Activated naive CD8-positive, alpha-beta T cell (primary cell): ENCODE results near the gene KCNJ5.

ENCODE experiments used
- H3K27ac Mint-ChIP-seq: one replicate; pipeline ENCODE4 v1.8.0; 2021; ENCODE audit warnings: mixed read lengths
- H3K27me3 Mint-ChIP-seq: one replicate; pipeline ENCODE4 v1.8.0; 2021; ENCODE audit warnings: mixed read lengths
- H3K36me3 Mint-ChIP-seq: one replicate; pipeline ENCODE4 v1.8.0; 2021; ENCODE audit warnings: mixed read lengths
- H3K4me1 Mint-ChIP-seq: one replicate; pipeline ENCODE4 v1.8.0; 2021; ENCODE audit warnings: low read depth, mixed read lengths
- H3K4me3 Mint-ChIP-seq: one replicate; pipeline ENCODE4 v1.8.0; 2021; ENCODE audit warnings: mild to moderate bottlenecking, mixed read lengths
- H3K9me3 Mint-ChIP-seq: one replicate; pipeline ENCODE4 v1.8.0; 2021; ENCODE audit warnings: low read depth, mixed read lengths

The KCNJ5 gene

GRCh38 chr11:128890543-128891368, at the start of gene KCNJ5:
Gene KCNJ5 (plus strand): TSS chr11:128891356. CDS start chr11:128911274, 19,918 bp downstream.
- Mint-ChIP-seq H3K36me3 (no peaks in the 10 kb centered on the region), H3K27ac (no peak within 1 kb of the TSS), H3K9me3 (no peaks in the 10 kb centered on the region), H3K4me3 (peak within 1 kb of the TSS; percentile 85), H3K27me3 (peaks cover 30% of the 10 kb centered on the region), H3K4me1 (peaks cover 10% of the 10 kb centered on the region)

GRCh38 chr11:128841461-128842072, 49.6 kb upstream of the KCNJ5 start:
- Mint-ChIP-seq H3K9me3 (no peaks in the 10 kb centered on the region), H3K27me3 (no peaks in the 10 kb centered on the region), H3K4me1 (peaks cover 69% of the 10 kb centered on the region), H3K27ac (no peak overlapping the region), H3K36me3 (peaks cover 4% of the 10 kb centered on the region), H3K4me3 (no peak overlapping the region)

GRCh38 chr11:128843198-128843785, 47.9 kb upstream of the KCNJ5 start:
- no peak overlapping the region for H3K4me3 Mint-ChIP-seq
- H3K27ac Mint-ChIP-seq, result no peak overlapping the region
- peaks cover 4% of the 10 kb centered on the region for H3K36me3 Mint-ChIP-seq
- H3K4me1 Mint-ChIP-seq, result peaks cover 56% of the 10 kb centered on the region
- H3K9me3 Mint-ChIP-seq, result no peaks in the 10 kb centered on the region
- no peaks in the 10 kb centered on the region for H3K27me3 Mint-ChIP-seq

- Mint-ChIP-seq H3K9me3 (no peaks in the 10 kb centered on the region), H3K4me3 (no peak overlapping the region), H3K4me1 (peaks cover 40% of the 10 kb centered on the region), H3K36me3 (peaks cover 4% of the 10 kb centered on the region), H3K27ac (peak overlapping the region; percentile 24), H3K27me3 (no peaks in the 10 kb centered on the region)
These were observed 45.8 kb upstream of the KCNJ5 start for GRCh38 chr11:128845334-128845780.

GRCh38 chr11:128846985-128847384, 44.2 kb upstream of the KCNJ5 start:
- H3K4me1 Mint-ChIP-seq, result peaks cover 27% of the 10 kb centered on the region
- H3K36me3 Mint-ChIP-seq, result peaks cover 4% of the 10 kb centered on the region
- H3K27ac Mint-ChIP-seq, result no peak overlapping the region
- H3K4me3 Mint-ChIP-seq, result no peak overlapping the region
- H3K9me3 Mint-ChIP-seq, result no peaks in the 10 kb centered on the region
- H3K27me3 Mint-ChIP-seq, result no peaks in the 10 kb centered on the region

DNA sequence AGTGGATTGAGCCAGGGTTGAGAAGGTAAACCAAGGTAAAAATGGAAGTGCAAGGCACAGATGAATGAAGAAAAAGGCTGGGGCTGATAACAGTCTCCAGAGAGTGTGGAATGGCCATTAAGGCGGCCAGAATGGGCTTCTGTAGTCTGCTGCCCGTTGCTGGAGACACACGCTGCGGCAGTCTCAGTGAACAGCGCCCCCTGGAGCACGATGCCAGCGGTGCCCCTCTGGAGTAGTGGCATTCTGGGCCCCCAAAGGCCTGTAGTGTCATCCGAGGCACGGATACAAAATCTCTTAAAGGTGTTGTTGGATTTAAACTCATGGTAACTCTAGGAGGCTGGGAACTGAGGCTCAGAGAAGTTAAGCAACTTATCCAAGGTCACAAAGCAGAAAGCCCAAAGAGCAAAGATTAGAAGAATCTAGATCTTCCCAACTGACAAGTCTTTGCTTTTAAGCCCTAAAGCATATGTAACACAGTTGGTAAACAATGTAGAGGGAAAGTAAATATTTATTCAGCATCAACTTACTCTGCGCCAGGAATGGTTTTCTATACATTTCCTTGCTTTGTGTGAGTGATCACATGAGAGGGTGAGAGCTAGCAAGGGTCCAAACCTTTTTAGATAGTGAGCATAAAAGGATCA, 42.2 kb upstream of the KCNJ5 start:
- Mint-ChIP-seq H3K36me3 (no peaks in the 10 kb centered on the region), H3K27me3 (no peaks in the 10 kb centered on the region), H3K9me3 (no peaks in the 10 kb centered on the region), H3K27ac (no peak overlapping the region), H3K4me3 (no peak overlapping the region), H3K4me1 (peaks cover 21% of the 10 kb centered on the region)

- Mint-ChIP-seq H3K4me1 (no peaks in the 10 kb centered on the region), H3K4me3 (no peak overlapping the region), H3K36me3 (no peaks in the 10 kb centered on the region), H3K9me3 (no peaks in the 10 kb centered on the region), H3K27ac (no peak overlapping the region), H3K27me3 (no peaks in the 10 kb centered on the region)
These were observed 38.7 kb upstream of the KCNJ5 start for GRCh38 chr11:128852327-128853023.

GRCh38 chr11:128853559-128853958, 37.6 kb upstream of the KCNJ5 start:
- H3K4me1 Mint-ChIP-seq, result no peaks in the 10 kb centered on the region
- H3K27me3 Mint-ChIP-seq, result no peaks in the 10 kb centered on the region
- H3K4me3 Mint-ChIP-seq, result no peak overlapping the region
- H3K9me3 Mint-ChIP-seq, result no peaks in the 10 kb centered on the region
- H3K27ac Mint-ChIP-seq, result no peak overlapping the region
- no peaks in the 10 kb centered on the region for H3K36me3 Mint-ChIP-seq

DNA sequence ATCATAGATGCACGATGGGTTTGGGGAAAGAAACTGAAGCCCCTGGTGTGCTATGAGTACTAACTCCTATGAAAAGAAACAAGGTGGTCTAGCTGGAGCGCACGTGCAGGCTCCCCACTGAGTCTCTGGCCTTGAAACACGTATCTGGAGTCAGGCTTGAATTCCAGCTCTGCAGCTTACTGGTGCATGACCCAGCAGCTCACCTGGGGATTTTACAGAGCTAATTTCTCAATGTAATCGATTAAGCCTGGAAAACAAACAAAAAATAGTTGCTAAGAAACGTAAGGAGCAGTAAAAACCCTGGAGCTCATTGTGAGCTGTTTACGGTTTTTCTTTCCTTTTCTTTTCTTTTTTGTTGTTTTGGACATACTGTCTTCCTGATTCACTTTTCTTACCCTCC, 36.3 kb upstream of the KCNJ5 start:
- Mint-ChIP-seq H3K36me3 (no peaks in the 10 kb centered on the region), H3K27ac (no peak overlapping the region), H3K9me3 (no peaks in the 10 kb centered on the region), H3K4me1 (no peaks in the 10 kb centered on the region), H3K4me3 (no peak overlapping the region), H3K27me3 (no peaks in the 10 kb centered on the region)

- H3K27ac Mint-ChIP-seq, result no peak overlapping the region
- H3K36me3 Mint-ChIP-seq, result no peaks in the 10 kb centered on the region
- no peaks in the 10 kb centered on the region for H3K9me3 Mint-ChIP-seq
- H3K27me3 Mint-ChIP-seq, result peaks cover 2% of the 10 kb centered on the region
- H3K4me3 Mint-ChIP-seq, result no peak overlapping the region
- H3K4me1 Mint-ChIP-seq, result peaks cover 4% of the 10 kb centered on the region
These were observed 34.9 kb upstream of the KCNJ5 start for GRCh38 chr11:128856241-128856640.

DNA sequence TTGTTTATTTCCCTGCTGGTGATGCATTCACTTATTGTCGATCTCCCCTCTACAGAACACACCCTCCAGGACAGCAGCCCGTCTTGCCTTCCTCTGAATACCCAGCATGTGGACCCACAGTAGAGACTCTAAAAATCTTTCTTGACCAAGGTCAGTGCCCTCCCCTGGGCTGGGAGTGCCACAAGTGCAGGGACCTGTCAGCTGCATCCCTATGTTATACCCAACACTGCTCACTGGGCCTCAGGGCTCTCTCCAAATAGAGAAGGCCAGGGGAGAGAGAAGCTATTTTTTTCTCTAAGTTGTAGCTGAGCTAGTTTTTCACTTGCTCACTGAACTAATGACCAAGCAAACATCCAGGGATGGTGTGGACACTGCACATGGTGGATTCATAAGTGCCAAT, 33.8 kb upstream of the KCNJ5 start:
- H3K27ac Mint-ChIP-seq, result no peak overlapping the region
- H3K36me3 Mint-ChIP-seq, result no peaks in the 10 kb centered on the region
- peaks cover 2% of the 10 kb centered on the region for H3K27me3 Mint-ChIP-seq
- H3K4me1 Mint-ChIP-seq, result peaks cover 4% of the 10 kb centered on the region
- H3K9me3 Mint-ChIP-seq, result no peaks in the 10 kb centered on the region
- H3K4me3 Mint-ChIP-seq, result no peak overlapping the region

DNA sequence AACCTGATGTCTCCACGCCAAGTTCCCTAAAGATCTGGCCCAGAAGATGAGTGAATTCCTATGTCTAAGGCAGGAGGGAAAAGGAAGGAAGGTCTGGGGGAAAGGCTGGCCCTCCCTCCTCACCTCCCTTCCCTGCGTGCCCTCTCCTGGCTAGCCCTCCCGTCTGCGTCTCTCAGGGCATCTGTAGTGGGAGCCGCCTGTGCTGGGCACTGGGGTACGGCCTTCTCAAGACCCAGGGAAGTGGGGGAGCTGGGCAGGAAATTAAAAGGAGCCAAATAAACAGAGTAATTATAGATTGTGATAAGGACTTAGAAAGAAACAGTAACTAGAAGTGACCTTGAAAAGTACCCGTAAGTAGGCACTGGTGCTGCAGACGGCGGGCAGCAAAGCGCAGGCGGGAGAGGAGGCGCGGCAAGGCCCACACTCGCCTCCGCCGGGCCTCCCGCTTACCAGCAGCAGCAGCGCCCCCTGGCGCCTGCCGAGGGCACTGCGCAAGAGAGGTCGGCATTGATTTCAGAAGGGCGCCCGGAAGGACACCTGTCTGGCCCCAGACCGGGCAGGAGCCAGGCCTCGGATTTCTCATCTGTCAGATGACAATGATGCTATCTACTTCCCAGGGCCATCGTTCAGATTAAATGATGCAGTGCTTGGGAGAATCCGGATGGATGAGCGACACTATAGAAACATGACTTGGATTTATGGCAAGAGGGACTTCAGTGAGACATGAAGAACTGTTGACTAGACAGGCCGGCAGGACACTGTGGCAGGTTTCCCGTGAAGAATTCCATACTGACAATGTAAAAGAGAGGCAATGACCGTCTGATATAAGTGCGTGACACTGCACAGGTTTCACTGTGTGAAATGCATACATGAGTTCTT, 31.4 kb upstream of the KCNJ5 start:
- no peak overlapping the region for H3K4me3 Mint-ChIP-seq
- no peaks in the 10 kb centered on the region for H3K36me3 Mint-ChIP-seq
- no peak overlapping the region for H3K27ac Mint-ChIP-seq
- no peaks in the 10 kb centered on the region for H3K9me3 Mint-ChIP-seq
- peaks cover 4% of the 10 kb centered on the region for H3K4me1 Mint-ChIP-seq
- H3K27me3 Mint-ChIP-seq, result peaks cover 2% of the 10 kb centered on the region

GRCh38 chr11:128860571-128861361, 30.4 kb upstream of the KCNJ5 start:
- Mint-ChIP-seq H3K27me3 (peaks cover 2% of the 10 kb centered on the region), H3K27ac (no peak overlapping the region), H3K4me3 (no peak overlapping the region), H3K4me1 (peaks cover 4% of the 10 kb centered on the region), H3K9me3 (no peaks in the 10 kb centered on the region), H3K36me3 (no peaks in the 10 kb centered on the region)
